Karpas-422 (cell line): ENCODE results near the gene FOXN1. TPM values are rescaled to one million over a fixed set of nuclear protein-coding genes. Genes with fewer than 3 reads are reported as not detected.
A peak's percentile ranks its signal among the peaks of the same experiment; 100 is the strongest.

ENCODE experiments used
- DNase-seq: peaks from one replicate; pipeline ENCODE4 v3.0.0-alpha.2; 2015
- H2AFZ ChIP-seq: fragments of 200-600 bp; sonication (generic); 2 replicates; pipeline ENCODE4 v1.6.1; 2014; ENCODE audit warnings: antibody characterized with exemption, low read length, mixed read lengths
- H3K27ac ChIP-seq: fragments of 200-600 bp; sonication (generic); 2 replicates; pipeline ENCODE4 v1.5.1; 2014; ENCODE audit warnings: mild to moderate bottlenecking, low read length, moderate library complexity
- H3K27me3 ChIP-seq: fragments of 200-600 bp; sonication (generic); 2 replicates; pipeline ENCODE4 v1.6.1; 2014; ENCODE audit warnings: low read length, mixed read lengths
- H3K36me3 ChIP-seq: fragments of 200-600 bp; sonication (generic); 2 replicates; pipeline ENCODE4 v1.6.1; 2014; ENCODE audit warnings: low read length, mixed read lengths; ENCODE audit not compliant: insufficient read depth
- H3K4me1 ChIP-seq: fragments of 200-600 bp; sonication (generic); 2 replicates; pipeline ENCODE4 v1.6.1; 2014; ENCODE audit warnings: mild to moderate bottlenecking, low read length, mixed read lengths
- H3K4me2 ChIP-seq: fragments of 200-600 bp; sonication (generic); 2 replicates; pipeline ENCODE4 v1.6.1; 2014; ENCODE audit warnings: low read length, low read depth, mild to moderate bottlenecking; ENCODE audit not compliant: poor library complexity, severe bottlenecking
- H3K4me3 ChIP-seq: fragments of 200-600 bp; sonication (generic); 2 replicates; pipeline ENCODE4 v1.5.1; 2014; ENCODE audit warnings: mild to moderate bottlenecking, antibody characterized with exemption, low read length, mixed read lengths
- H3K79me2 ChIP-seq: fragments of 200-600 bp; sonication (generic); 2 replicates; pipeline ENCODE4 v1.6.1; 2014; ENCODE audit warnings: mild to moderate bottlenecking, low read length, mixed read lengths
- H3K9ac ChIP-seq: fragments of 200-600 bp; sonication (generic); 2 replicates; pipeline ENCODE4 v1.6.0; 2014; ENCODE audit warnings: low read length
- H3K9me2 ChIP-seq: fragments of 200-600 bp; sonication (generic), shearing (Covaris generic); replicated peaks from 2 replicates; pipeline ENCODE4 v1.6.0; 2014; ENCODE audit warnings: mild to moderate bottlenecking, low read length, moderate library complexity; ENCODE audit not compliant: insufficient read depth
- H3K9me3 ChIP-seq: fragments of 300-700, 200-600 bp; sonication (generic); 2 replicates; pipeline ENCODE4 v1.6.1; 2014; ENCODE audit warnings: low read length, mixed read lengths
- H4K20me1 ChIP-seq: fragments of 200-600 bp; sonication (generic); 2 replicates; pipeline ENCODE4 v1.6.1; 2014; ENCODE audit warnings: mild to moderate bottlenecking, antibody characterized with exemption, low read length, low read depth; ENCODE audit not compliant: insufficient read depth
- total RNA-seq: library from RNA; depleted of rRNA; stranded (reverse); fragments of >200 nt; shearing (Covaris generic); gene quantifications from 2 replicates; pipeline ENCODE4 v1.2.3, GENCODE V29; 2014; ENCODE audit warnings: low replicate concordance

FOXN1 gene
- total RNA-seq, 1 experiment from 2014 or later, result not detected

GRCh38 chr17:28499684-28500357 is 6.3 kb upstream of the FOXN1 start:
- no peak overlapping the region for H3K4me2 ChIP-seq
- H2AFZ ChIP-seq, result no peak overlapping the region
- DNase-seq, result no peak
- no peak overlapping the region for H3K4me3 ChIP-seq
- H3K79me2 ChIP-seq, result no peaks in the 10 kb centered on the region
- H3K36me3 ChIP-seq, result no peaks in the 10 kb centered on the region
- H3K9me3 ChIP-seq, result no peaks in the 10 kb centered on the region
- no peaks in the 10 kb centered on the region for H3K9me2 ChIP-seq
- H3K4me1 ChIP-seq, result peaks cover 13% of the 10 kb centered on the region
- H3K9ac ChIP-seq, result no peak overlapping the region
- H4K20me1 ChIP-seq, result no peaks in the 10 kb centered on the region
- no peaks in the 10 kb centered on the region for H3K27me3 ChIP-seq
- no peak overlapping the region for H3K27ac ChIP-seq

DNA sequence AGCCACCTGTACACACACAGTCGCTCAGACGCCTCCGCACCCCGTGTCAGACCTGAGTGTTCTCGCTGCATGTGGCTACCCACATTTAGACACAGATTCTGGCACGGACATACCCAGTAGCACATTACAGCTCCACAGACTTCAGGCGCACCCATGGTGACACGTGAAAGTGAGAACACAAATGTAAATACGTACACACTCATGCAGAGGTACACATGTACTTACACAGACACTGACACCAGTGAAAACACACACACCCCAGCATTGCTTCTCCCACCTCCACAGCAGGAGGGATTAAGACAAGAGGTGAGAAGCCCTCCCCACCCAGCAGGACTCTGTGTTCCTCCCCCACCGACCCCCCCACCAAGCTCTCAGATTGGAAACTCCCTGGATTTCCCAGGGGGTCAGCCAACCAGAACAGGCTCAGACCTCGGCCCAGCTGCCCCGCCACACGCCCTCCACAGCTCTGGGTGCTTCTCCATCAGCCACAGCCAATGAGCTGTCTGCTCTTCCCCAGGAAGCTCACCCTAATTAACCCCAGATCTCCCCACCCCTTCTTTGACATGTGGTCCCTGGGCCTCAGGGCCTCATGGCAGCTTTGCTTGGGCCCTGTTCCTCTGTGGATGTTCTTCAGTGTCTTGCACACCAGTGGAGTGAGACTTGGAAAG is 5.3 kb upstream of the FOXN1 start:
- H3K27me3 ChIP-seq, result no peaks in the 10 kb centered on the region
- H3K9ac ChIP-seq, result no peak overlapping the region
- H3K4me3 ChIP-seq, result no peak overlapping the region
- H3K27ac ChIP-seq, result no peak overlapping the region
- no peak overlapping the region for H2AFZ ChIP-seq
- DNase-seq, result no peak
- H3K9me2 ChIP-seq, result no peaks in the 10 kb centered on the region
- H3K9me3 ChIP-seq, result no peaks in the 10 kb centered on the region
- peaks cover 13% of the 10 kb centered on the region for H3K4me1 ChIP-seq
- no peaks in the 10 kb centered on the region for H4K20me1 ChIP-seq
- no peak overlapping the region for H3K4me2 ChIP-seq
- no peaks in the 10 kb centered on the region for H3K79me2 ChIP-seq
- H3K36me3 ChIP-seq, result no peaks in the 10 kb centered on the region

DNA sequence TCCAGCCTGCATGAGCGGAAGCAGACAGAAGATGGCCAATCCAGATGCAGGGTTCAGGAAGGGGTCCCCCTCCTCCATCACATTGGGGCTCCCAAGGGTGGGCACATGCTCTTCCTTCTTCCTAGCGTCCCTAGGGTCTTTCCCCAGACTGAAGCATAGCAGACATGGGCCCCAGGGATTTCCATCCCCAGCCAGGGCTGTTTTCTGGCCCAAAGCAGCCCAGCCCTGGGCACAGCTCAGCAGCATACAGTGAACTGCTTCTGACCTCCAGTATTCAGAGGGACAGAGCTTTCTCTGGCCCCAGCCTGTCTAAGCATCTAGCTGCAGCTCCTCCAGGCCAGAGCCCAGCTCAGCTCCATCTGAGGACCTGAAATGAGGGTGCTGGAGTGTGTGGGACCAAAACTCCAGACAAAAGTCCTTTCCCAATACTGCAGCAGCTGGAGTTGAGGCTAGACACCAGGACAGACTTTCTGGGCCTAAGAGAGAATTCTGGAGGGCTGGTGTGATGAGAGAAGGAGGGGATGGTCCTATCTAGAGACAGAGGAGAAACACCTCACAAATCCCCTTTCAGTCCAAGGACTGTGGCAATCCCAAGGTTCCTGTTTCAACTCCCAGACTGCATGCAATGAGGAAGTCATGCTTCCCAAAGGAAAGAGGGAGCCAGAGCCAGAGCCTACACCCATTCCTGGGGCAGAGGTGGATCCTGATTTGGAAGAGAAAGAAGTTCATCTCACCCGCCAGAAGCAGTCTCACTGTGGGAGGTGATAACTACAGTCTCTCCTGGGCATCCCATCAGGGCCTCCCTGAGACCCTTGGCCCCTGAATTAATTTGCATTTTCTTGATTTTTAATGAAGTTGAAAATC is 4.5 kb upstream of the FOXN1 start:
- Histone ChIP-seq H4K20me1 (no peaks in the 10 kb centered on the region), H3K27ac (no peak overlapping the region), H3K27me3 (no peaks in the 10 kb centered on the region), H3K4me2 (no peak overlapping the region), H3K4me1 (peaks cover 13% of the 10 kb centered on the region), H3K9ac (peak overlapping the region; percentile 17; the same call in 1 of the 2 replicates), H3K4me3 (no peak overlapping the region), H3K9me2 (no peaks in the 10 kb centered on the region), H3K9me3 (no peaks in the 10 kb centered on the region), H3K79me2 (no peaks in the 10 kb centered on the region), H3K36me3 (no peaks in the 10 kb centered on the region), H2AFZ (no peak overlapping the region)
- no peak for DNase-seq

GRCh38 chr17:28503420-28503819 is 2.7 kb upstream of the FOXN1 start:
- H3K4me2 ChIP-seq, result no peak overlapping the region
- no peaks in the 10 kb centered on the region for H3K79me2 ChIP-seq
- H2AFZ ChIP-seq, result no peak overlapping the region
- no peaks in the 10 kb centered on the region for H3K27me3 ChIP-seq
- H3K27ac ChIP-seq, result no peak overlapping the region
- no peak overlapping the region for H3K9ac ChIP-seq
- no peaks in the 10 kb centered on the region for H4K20me1 ChIP-seq
- H3K36me3 ChIP-seq, result no peaks in the 10 kb centered on the region
- no peaks in the 10 kb centered on the region for H3K9me2 ChIP-seq
- H3K4me1 ChIP-seq, result peaks cover 13% of the 10 kb centered on the region
- DNase-seq, result no peak
- no peak overlapping the region for H3K4me3 ChIP-seq
- H3K9me3 ChIP-seq, result no peaks in the 10 kb centered on the region

- Histone ChIP-seq H3K79me2 (no peaks in the 10 kb centered on the region), H3K36me3 (no peaks in the 10 kb centered on the region), H4K20me1 (no peaks in the 10 kb centered on the region; the same call in 1 of the 2 replicates), H3K4me1 (peaks cover 4% of the 10 kb centered on the region), H3K4me2 (no peak overlapping the region), H3K27me3 (no peaks in the 10 kb centered on the region), H3K9me3 (no peaks in the 10 kb centered on the region), H3K9ac (no peak overlapping the region), H3K27ac (no peak overlapping the region), H3K9me2 (no peaks in the 10 kb centered on the region), H3K4me3 (no peak overlapping the region), H2AFZ (no peak overlapping the region)
- DNase-seq, result no peak
Observed at GRCh38 chr17:28506763-28507487, 777 bp downstream of the FOXN1 start.

GRCh38 chr17:28507567-28508203 is 1.5 kb downstream of the FOXN1 start:
- Histone ChIP-seq H4K20me1 (no peaks in the 10 kb centered on the region; the same call in 1 of the 2 replicates), H2AFZ (no peak overlapping the region), H3K9me3 (no peaks in the 10 kb centered on the region), H3K27me3 (no peaks in the 10 kb centered on the region), H3K4me3 (no peak overlapping the region), H3K36me3 (no peaks in the 10 kb centered on the region), H3K27ac (no peak overlapping the region), H3K4me1 (no peaks in the 10 kb centered on the region), H3K9ac (no peak overlapping the region), H3K9me2 (no peaks in the 10 kb centered on the region), H3K4me2 (no peak overlapping the region), H3K79me2 (no peaks in the 10 kb centered on the region)
- no peak for DNase-seq

- Histone ChIP-seq H3K4me3 (no peak overlapping the region), H4K20me1 (no peaks in the 10 kb centered on the region; the same call in 1 of the 2 replicates), H3K27me3 (no peaks in the 10 kb centered on the region), H3K9me3 (no peaks in the 10 kb centered on the region), H3K4me2 (no peak overlapping the region), H3K9me2 (no peaks in the 10 kb centered on the region), H3K27ac (no peak overlapping the region), H3K4me1 (no peaks in the 10 kb centered on the region), H3K79me2 (no peaks in the 10 kb centered on the region), H2AFZ (no peak overlapping the region), H3K9ac (no peak overlapping the region), H3K36me3 (no peaks in the 10 kb centered on the region)
- DNase-seq, result no peak
Observed at GRCh38 chr17:28508211-28508724, 2.1 kb downstream of the FOXN1 start.
